Activated naive CD4-positive, alpha-beta T cell treated with anti-CD3 and anti-CD28 coated beads, Interleukin-2, amount 50 U/mL, for 16 hours (primary cell): ENCODE results near the gene EXOC3.
A peak's percentile ranks its signal among the peaks of the same experiment; 100 is the strongest.

Experiments used
- DNase-seq: peaks from one replicate; pipeline ENCODE4 v3.0.0-alpha.2; 2020

The EXOC3 gene

DNA sequence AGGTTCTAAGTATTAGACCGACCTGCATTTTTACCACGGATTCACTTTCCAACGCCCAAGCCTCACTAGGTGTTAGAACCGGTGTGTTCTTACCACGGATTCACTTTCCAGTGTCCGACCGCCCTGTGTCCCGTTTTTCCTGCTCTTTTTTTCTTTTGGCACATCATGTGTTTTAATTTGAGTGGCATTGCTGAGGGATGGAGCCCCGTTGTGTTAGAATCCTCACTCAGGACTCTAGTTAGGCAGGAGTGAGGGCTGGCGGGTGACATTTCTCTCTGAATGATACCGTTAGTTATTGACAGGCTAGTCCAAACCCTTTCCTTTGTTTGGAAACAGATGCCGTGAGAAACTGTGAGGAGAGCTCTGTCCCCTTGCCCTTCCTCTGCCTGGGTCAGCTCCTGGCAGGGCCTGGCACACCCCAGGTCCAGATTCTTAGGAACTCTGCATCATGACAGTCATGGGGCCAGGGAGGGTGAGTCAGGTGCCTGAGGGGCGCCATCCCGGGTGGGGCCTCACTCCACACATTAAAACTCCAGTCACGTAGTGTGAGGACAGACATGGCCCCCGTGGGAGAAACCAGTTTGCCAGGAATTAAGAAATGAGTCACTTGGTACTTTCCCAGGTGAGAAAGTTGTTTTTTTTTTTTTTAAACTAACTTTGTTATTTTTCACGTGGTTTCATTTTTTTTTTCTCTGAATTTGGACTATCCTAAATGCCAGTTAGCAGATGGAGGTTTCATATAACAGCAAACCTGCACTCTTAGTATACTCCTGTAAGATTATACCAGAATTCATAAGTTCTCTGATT is 15.8 kb downstream of the EXOC3 start:
- DNase-seq: peak; percentile 78

DNA sequence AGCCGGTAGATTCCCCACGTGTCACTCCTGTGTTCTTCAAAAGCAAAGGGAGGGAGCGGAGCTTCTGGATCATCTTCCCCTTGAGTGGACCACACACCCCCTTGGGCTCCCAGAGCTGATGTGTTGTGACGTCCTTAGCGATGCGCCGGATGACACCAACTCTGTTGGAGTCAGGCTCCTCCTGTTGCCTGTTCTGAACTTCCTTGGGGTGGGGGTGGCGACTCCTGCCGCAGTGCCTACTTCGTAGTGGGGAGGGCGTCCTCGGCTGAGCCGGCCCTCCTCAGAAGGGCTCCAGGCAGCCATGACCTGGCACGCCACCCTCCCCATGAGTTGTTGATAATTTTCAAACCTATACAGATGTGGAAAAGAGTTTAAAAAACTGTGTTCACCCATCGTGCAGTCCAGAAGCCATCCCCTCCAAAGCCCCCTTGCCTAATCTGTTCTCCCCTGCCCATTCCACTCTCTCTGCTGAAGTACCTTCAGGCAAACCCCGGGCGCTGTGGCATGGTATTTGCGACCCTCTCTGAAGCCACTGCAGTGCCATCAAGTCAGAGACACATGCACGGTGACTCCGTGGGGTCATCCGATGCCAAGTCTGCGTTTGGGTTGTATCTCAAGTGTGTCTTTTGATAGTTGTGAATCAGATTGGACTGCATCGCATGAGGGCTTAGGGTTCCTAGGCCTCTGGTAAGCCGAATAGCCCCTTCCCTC is 16.7 kb downstream of the EXOC3 start:
- no peak for DNase-seq

DNA sequence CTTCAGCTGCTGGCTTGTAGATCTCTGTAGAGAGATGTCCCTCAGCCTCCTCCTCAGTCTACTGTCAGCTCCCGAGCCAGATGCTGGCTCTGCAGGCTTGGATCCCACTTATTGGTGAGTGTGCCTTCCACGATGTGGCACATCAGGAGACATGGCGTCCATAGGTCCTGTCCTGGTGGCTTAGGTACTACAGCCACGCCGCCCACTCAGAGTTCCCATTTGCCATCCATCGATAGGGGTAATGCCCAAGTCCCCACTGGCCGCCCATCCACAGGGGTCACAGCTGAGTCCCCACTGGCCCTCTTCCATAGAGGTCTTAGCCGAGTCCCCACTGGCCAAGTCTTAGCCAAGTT is 17.3 kb downstream of the EXOC3 start:
- no peak for DNase-seq

DNA sequence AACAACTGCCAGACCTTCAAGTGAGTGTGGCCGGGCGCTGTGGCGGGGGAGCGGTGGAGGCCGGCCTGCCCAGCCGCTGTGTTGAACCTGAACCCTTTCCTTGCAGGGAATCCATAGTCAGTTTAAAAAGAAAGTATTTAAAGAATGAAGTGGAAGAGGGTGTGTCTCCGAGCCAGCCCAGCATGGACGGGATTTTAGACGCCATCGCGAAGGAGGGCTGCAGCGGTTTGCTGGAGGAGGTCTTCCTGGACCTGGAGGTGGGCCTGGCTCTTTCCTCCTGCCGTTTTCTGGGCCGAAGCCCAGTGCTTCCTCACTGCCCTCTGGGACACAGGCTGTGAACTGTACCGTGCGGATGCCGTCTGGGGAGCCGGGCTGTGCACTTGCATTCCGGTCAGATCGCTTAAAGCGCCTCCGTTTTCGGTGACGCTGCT is 19.1 kb downstream of the EXOC3 start:
- no peak for DNase-seq

DNA sequence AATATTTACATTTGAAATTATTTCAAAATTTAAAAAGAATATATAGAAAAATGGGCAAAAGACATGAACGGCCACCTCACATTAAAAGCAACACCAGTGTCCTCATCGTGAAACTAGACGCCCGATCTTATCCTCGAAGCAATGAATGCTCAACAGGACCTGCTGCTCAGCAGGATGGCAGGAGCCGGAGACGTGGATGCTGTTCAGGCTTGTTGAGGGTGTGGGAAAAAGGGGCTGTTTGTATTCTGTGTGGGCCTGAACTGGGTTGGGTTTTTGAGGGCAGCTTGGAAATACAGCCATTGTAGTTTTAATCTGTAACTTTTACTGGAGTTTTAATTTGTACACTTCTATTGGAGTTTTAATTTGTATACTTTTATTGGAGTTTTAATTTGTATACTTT is 20.3 kb downstream of the EXOC3 start:
- no peak for DNase-seq

DNA sequence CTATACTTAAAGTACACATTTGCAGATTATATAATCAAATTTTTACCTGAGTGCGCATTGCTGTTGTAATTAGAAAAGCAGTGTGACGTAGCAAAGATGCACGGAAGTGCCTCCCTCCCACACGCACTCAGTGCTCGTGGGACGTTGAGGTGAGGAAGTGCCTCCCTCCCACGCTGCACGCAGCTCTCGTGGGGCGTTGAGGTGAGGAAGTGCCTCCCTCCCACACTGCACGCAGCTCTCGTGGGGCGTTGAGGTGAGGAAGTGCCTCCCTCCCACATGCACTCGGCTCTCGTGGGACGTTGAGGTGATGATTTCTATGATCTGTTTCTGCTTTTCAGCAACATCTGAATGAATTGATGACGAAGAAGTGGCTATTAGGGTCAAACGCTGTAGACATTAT is 21.0 kb downstream of the EXOC3 start:
- DNase-seq: peak; percentile 86

DNA sequence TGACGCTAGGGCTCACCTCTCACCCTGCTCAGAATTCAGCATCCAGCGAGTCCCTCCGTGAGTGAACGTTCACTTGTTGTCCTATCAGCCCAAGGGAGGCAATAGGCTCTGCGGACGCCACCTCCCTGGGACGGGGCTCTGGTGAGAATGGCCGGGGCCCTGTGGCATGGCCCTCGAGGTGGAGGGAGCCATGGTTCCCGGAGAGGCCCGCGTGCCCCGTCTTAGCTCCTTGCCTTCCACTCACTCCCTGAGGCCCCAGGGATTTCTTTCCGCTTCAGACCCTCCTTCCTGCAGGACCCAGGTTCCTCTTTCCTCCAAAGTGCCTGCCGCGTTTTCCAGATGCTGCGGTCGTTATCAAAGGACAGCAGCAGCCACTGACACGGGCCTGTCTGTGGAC is 21.5 kb downstream of the EXOC3 start:
- peak; percentile 16 for DNase-seq

DNA sequence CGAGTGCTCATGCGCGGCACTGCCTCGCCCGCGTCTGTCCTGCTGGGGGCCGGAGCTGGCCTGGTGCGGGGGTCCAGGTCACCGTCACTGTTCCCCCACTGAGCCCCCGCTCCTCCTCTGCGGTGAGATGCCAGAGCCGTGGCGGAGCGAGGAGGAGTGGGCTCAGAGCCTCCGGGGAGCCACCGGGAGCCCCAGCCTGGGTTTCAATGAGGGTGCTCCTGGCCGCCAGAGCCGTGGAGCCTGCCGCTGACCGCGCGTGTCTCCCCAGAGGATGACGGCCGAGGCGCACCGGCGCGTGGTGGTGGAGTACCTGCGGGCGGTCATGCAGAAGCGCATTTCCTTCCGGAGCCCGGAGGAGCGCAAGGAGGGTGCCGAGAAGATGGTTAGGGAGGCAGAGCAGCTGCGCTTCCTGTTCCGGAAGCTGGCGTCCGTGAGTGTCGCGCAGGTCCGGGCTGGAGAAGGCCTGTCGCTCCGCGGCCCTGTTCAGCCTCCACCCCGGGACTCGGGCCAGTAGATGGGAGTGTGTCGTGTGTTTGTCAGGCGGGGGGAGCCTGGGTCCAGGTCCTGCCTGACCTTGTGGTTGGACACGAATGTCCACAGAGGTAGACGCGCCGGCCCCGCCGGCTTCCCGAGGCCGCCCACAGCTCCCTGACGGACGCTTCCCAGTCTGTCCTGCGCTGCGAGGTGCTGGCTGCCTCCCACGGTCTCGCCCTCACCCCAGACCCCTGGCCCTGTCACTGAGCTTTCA is 22.0 kb downstream of the EXOC3 start:
- DNase-seq: peak; percentile 10

DNA sequence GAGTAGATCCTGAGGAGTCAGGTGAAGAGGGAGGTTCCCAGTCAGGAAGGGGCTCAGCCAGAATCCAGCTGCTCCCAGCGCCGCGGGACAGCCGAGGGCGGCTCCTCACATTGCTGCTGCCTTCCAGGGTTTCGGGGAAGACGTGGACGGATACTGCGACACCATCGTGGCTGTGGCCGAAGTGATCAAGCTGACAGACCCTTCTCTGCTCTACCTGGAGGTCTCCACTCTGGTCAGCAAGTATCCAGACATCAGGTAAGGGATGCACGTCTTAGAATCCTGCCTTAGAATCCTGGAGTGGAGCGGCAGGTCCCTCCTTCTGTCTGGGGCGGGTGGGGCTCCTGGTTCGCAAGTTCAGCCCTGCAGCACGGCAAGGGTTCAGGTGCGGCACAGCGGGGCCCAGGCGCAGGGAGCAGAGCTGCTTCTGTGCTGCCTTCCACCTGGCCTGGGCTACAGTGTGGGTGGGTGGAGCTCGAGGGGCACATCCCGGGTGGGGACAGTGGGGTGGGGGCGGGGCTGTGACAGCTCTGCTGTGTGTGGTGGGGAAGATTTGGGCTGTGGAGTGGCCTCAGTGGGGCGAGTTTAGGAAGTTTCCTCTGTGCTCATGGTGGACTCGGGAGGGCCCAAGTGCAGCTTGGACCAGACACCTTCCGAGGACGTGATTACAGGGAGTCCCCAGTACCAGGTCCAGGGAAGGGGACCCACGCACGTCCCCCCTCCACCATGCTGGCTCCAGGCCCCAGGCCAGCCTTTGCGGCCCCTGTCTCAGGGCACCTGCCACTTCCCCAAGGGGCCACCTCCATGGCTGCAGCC is 22.8 kb downstream of the EXOC3 start:
- DNase-seq: no peak

DNA sequence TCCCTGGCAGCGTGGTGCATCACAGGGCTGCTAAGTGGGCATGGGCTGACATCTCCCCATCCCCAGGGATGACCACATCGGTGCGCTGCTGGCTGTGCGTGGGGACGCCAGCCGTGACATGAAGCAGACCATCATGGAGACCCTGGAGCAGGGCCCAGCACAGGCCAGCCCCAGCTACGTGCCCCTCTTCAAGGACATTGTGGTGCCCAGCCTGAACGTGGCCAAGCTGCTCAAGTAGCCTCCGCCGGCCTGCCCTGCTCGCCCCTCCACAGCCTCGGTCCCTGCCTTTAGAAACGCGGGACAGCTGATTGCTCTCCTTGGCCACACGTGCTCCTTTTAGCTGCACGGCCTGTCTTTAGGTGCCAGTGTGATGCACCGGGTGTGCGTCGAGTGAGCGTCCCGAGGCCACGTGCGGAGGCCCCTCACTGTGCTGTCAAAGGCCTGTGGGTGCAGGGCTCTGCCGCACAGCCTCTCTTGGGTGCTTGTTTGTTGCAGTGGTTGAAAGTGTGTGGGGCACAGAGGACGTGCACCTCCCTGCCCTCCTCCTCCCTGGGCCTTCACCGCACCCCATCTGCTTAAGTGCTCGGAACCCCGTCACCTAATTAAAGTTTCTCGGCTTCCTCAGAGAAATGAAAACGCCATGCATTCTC is 23.8 kb downstream of the EXOC3 start:
- DNase-seq: peak; percentile 6

DNA sequence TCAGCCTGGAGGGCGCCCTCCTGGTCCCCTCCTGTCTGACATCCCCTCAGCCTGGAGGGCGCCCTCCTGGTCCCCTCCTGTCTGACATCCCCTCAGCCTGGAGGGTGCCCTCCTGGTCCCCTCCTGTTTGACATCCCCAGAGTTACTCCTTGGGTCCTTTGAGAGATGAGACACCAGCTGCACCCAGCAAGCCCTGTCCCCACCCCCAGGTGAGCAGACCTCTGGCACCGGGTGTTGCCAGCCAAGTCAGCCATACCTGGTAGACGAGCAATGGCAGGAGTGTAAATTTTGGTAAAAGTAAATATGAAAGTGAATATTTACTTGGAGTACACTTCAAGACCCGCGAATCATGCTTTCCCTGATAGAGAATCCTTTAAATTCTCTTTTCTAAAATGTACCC is 25.4 kb downstream of the EXOC3 start:
- no peak for DNase-seq

DNA sequence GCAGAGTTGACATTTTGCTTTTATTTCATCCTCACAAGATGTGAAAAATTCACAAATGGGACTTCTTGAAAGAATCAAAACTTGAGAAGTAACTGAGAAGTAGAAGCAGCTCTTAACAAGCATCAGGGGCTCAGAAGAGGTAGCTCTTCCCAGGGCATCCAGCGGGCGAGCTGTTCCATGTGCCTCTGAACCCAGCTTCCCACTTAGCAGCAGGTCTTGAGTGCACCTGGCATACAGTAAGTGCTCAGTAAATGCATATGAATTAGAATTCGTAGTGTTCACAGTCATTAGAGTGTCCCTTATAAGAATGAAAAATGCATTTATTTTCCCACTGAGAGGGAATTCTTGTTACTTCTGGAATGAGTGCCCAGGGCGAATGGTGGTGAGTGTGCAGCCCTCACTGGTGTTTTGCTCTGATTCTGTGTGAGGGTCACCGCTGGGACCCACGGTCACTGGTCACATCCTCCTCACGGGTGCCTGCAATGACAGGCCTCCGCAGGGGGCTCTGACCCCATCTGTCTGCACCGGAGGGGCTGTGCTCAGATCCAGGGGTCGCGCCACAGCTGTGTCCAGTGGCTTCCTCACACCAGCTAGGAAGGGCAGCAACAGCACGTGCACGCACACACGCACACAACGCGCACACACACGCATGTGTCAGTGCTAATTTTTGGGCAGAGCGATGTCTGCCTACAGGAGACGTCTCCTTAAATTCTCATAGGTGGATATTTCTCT is 26.9 kb downstream of the EXOC3 start:
- peak; percentile 7 for DNase-seq

DNA sequence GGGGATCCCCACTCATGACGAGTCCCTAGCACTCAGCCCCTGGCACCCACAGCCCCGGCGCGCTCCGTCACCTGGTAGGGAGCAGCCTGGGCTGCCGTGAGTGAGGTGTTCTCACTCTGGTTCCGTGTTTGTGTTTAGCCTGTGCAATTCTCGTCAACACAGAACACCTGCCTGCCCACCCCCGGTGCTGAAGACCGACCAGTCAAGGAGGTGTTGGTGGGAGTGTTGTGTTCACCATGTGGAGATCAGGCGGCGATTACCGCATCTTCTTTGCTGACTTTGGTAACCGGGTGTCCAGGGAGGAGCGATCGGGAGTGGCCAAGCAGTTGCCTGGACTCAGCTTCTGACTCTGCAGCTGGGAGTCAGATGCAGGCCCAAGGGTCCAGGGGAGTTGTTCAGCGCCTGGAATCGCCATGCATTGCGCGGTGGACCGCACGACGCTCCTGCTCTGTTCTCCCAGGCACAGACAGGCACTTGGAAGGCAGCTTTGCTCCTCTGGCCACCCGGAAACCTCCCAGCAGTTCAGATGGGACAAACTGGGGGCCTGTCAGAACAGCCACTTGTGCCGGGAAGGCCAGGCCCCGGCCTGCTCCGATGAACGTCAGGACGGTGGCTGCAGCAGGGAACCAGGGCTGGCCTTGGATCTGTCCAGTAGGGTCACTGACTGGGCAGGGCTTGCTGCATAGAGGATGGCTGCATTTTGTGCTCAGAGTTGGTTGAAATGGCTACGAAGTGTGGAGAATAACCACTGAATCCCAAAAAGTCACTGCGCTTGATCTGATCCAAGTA is 28.2 kb downstream of the EXOC3 start:
- DNase-seq: peak; percentile 10

DNA sequence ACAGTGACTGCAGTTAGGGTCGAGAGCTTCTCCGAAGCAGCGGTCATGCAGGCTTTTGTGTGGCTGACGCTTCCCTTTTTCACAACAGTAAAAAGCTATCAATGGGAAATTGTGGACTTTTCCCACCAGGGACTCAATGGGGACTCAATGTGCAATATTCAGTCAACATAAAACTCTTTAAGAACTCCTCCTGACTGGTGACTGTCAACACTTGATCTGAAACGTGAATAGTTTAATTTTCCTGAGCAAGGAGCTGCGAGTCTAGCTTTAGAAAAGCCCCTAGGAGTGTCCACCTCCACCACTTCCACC is 28.7 kb downstream of the EXOC3 start:
- no peak for DNase-seq

DNA sequence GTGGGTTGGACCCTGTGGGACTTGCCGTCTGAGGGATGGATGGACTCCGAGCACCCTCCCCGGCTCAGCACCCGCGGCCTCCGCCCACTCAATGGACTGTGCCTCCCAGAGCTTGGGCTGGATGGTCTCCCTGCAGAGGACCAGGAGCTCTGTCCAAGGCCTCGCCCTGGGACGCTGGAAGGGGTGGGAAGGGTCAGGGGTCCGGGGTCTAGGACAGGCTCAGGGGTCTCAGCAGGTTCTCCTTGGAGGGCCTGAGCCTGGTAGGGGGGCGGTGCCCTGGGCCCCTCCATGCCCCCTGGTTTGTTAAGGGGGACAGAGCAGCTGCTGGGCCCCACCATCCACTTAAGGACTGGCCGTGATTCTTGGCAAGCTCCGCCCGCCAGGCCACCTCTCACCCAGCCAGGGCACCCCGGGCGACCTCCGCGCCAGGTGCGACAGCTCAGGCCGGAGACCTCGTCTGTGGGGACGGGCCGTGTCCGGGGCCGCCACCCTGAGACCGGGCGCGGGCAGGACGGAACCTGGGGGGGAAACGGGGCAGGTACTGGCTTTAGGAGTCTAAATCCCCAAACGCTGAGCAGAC is 29.2 kb downstream of the EXOC3 start:
- DNase-seq: no peak

DNA sequence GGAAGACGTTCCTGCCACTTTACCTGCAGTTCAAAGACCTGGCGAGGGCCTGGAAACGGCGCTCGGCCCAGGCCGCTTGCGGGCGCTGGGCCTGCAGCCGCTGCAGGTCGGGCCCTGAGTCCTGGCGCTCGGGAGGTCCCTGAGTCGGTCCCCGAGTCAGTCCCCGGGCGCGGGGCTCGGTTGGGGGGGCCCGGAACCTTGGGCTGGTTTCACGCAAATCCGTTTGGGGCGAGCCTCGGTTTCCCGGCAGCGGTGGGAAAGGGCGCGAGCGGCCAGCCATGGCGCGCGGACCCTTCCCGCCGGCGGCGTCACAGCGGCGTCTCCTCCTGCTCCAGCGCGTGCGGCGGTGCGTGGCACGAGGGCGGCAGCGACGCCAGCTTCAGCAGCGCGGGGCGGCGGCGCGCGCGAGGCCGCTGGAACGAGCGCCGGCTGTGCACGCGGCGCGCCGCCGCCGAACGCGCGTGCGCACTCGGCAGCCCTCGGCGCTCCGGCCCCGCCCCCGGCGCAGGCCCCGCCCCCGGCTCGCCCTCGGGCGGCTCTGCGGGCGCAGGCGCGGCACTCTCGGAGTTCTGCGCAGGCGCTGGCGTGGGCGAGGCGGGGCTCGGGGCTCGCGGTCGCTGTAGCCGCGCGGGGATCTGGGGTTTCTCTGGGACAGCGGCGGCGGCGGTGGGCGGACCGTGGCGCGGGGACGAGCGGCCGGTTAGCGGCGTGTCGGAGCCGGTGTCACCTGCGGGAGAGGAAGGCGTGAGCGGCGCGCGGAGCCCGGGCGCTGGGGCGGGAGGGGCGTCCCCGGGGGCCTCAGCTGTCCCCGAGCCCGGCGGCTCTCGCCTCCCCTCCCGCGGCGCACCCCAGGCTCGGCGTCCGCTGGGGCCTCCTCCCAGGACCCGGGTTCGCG is 29.9 kb downstream of the EXOC3 start:
- peak; percentile 90 for DNase-seq

DNA sequence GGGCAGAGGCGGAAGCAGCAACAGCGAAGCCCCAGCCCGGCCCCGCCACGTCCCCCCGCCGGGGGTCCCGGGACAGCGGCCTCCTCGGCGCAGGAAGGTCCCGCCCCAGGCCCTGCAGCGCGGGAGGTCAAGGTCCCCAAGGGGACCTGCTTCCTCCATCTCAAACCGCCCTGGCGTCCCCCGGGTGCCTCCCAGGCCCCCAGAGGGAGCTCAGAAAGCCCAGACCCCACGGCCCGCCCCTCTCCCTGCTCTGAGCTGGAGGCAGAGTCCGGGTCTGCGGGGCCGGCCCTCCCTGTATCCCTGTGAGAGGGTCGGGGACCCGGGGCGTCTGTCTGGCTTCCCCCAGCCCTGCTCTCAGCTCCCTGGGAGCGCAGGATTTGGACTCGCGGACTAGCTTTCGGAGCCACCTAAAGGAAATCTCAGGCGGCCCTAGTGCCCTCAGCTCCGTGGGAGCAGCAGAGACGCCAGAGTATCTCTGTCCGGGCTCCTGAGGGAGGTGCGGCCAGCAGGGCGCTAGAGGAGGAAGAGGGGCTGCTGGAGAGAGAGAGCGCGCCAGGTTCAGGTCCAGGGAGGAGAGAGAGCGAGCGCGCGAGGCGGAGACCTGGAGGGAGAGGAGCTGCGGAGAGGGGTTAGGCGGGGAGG is 30.7 kb downstream of the EXOC3 start:
- DNase-seq: peak; percentile 28

DNA sequence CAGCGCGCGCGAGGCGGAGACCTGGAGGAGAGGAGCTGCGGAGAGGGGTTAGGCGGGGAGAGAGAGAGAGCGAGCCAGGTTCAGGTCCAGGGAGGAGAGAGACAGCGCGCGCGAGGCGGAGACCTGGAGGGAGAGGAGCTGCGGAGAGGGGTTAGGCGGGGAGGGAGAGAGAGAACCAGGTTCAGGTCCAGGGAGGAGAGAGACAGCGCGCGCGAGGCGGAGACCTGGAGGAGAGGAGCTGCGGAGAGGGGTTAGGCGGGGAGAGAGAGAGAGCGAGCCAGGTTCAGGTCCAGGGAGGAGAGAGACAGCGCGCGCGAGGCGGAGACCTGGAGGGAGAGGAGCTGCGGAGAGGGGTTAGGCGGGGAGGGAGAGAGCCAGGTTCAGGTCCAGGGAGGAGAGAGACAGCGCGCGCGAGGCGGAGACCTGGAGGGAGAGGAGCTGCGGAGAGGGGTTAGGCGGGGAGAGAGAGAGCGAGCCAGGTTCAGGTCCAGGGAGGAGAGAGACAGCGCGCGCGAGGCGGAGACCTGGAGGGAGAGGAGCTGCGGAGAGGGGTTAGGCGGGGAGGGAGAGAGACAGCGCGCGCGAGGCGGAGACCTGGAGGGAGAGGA is 31.4 kb downstream of the EXOC3 start:
- DNase-seq: peak; percentile 4
